ENCODE results near the gene MAP2K7.

MAP2K7 gene

DNA sequence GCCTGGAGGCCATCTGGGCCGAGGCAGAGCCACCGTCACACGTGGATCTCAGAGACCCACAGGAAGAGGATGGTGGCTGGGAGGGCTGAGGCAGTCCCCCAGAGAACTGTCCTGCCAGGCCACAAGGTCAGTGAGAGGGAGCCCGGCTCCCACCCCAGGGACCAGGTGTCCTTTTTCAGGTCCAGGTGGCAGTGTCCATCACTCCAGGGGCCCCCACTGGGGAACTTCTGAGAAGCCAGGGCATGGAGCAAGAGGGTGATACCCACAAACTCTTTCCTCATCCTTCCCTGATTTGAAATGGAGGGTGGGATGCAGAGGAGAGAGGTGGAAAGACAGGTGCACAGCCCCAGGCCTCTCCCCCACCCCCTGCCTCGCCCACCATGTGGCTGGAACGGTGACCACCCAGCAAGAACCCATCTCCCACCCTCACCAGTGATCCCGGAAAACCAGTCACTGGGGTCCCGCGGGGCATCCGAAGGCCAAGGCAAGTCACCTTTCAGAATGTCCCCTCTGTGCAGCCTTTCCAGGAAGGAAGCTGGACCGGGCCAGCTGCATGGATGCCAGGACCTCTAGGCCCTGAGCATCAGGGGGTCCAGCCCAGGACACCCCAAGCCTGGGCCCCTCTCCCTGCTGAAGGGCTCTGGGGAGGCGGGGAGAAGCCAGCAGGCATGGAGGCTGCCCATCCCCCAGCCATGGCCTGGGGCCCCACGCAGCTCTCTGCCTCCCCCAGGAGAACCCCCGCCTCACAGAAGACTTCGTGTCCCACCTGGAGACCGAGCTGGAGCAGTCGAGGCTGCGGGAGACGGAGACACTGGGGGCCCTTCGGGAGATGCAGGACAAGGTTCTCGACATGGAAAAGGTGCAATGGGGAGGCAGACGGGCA, 43.6 kb upstream of the MAP2K7 start:
- no peak overlapping the region for H3K27ac ChIP-seq
- TF ChIP-seq ZFX (IDR thresholded peaks at IDR 0.05) = no peak
- TF ChIP-seq, protein P1, sequence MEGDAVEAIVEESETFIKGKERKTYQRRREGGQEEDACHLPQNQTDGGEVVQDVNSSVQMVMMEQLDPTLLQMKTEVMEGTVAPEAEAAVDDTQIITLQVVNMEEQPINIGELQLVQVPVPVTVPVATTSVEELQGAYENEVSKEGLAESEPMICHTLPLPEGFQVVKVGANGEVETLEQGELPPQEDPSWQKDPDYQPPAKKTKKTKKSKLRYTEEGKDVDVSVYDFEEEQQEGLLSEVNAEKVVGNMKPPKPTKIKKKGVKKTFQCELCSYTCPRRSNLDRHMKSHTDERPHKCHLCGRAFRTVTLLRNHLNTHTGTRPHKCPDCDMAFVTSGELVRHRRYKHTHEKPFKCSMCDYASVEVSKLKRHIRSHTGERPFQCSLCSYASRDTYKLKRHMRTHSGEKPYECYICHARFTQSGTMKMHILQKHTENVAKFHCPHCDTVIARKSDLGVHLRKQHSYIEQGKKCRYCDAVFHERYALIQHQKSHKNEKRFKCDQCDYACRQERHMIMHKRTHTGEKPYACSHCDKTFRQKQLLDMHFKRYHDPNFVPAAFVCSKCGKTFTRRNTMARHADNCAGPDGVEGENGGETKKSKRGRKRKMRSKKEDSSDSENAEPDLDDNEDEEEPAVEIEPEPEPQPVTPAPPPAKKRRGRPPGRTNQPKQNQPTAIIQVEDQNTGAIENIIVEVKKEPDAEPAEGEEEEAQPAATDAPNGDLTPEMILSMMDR (conservative IDR thresholded peaks at IDR 0.05) = no peak

DNA sequence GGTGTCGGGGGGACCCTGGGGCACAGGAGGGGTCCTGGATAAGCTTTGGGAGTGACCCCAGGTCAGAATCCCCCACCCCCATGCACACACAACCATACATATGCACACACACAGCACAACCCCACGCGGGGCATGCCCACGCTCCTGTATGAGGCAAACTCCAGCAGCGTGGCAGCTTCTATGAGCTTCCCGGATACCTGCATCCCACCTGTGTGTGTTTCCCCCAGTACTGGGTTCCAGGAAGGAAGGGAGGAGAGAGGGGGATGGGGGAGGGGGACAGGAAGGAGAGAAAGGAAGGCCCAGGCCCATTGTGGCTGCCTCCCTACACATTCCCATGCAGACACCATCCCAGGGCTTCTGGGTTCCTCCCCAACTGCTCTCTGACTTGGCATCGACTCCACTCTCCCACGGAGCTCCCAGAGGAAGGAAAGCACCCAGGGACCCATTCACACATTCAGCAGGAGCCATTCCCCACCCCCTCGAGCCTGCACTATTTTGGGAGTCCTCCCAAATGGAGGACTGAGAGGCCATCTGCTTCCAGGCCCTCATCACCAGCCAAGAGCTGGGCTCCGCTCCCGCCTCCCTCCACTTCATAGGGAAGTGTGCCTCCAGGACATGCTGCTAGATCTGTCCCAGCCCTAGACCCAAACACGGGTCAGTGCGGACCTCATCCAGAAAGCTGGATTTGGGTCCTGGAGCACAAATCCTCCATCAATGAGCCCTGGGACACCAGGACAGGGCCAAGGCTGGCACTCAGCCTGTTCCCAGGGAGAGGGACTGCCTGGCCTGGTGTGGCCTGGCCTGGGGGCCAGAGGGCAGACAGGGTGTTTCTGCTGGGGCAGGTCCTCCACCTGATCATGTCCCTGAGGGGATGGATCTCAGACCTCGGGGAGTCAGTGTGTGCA, 42.7 kb upstream of the MAP2K7 start:
- H3K27ac ChIP-seq = no peak overlapping the region
- TF ChIP-seq ZFX (IDR thresholded peaks at IDR 0.05) = no peak
- TF ChIP-seq, protein P1 (conservative IDR thresholded peaks at IDR 0.05) = no peak

DNA sequence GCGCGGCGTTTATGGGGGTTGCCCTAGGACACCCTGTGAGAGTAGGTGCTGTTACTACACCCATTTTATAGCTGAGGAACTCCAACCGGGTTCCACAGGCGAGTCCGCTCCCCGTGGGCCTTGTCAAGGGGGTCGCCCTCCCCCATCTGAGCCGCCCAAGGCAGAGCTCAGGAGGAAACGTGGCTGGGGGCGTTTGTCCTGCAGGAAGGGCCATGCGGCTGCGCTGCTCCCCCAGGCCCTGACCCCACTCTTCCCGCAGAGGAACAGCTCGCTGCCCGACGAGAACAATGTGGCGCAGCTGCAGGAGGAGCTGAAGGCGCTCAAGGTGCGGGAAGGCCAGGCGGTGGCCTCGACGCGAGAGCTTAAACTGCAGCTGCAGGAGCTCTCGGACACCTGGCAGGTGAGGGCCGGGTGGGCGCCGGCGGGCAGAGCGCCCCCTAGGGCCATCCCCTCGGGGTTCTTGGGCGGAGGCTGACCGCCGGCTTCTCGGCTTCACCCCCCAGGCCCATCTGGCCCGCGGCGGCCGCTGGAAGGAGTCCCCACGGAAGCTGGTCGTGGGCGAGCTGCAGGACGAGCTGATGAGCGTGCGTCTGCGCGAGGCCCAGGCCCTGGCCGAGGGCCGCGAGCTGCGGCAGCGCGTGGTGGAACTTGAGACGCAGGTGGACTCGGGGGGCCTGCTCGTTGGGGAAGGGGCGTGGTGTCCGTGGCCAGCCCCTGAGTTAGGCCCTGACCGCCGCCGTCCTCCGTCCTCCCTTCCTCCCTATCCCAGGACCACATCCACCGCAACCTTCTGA, 41.9 kb upstream of the MAP2K7 start:
- TF ChIP-seq, protein P1 (conservative IDR thresholded peaks at IDR 0.05) = no peak
- TF ChIP-seq ZFX (IDR thresholded peaks at IDR 0.05) = no peak
- H3K27ac ChIP-seq = no peak overlapping the region

DNA sequence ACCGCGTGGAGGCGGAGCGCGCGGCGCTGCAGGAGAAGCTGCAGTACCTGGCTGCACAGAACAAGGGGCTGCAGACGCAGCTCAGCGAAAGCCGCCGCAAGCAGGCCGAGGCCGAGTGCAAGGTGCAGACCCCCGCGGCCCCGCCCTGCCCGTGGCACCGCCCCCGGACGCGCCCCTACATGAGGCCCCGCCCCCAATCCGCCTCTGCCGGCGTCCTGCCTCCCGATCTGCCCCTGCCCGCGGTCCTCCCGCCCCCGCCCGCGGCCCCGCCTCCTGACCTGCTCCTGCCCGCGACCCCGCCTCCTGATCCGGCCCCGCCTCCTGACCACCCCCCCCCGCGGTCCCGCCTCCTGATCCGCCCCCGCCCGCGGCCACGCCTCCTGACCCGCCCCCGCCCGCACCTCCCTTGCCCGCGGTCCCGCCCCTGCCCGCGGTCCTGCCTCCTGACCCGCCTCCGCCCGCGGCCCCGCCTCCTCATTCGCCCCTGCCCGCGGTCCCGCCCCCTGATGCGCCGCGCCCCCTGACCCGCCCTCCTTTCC, 41.2 kb upstream of the MAP2K7 start:
- TF ChIP-seq, protein P1 (conservative IDR thresholded peaks at IDR 0.05) = no peak
- TF ChIP-seq ZFX (IDR thresholded peaks at IDR 0.05) = no peak
- no peak overlapping the region for H3K27ac ChIP-seq

DNA sequence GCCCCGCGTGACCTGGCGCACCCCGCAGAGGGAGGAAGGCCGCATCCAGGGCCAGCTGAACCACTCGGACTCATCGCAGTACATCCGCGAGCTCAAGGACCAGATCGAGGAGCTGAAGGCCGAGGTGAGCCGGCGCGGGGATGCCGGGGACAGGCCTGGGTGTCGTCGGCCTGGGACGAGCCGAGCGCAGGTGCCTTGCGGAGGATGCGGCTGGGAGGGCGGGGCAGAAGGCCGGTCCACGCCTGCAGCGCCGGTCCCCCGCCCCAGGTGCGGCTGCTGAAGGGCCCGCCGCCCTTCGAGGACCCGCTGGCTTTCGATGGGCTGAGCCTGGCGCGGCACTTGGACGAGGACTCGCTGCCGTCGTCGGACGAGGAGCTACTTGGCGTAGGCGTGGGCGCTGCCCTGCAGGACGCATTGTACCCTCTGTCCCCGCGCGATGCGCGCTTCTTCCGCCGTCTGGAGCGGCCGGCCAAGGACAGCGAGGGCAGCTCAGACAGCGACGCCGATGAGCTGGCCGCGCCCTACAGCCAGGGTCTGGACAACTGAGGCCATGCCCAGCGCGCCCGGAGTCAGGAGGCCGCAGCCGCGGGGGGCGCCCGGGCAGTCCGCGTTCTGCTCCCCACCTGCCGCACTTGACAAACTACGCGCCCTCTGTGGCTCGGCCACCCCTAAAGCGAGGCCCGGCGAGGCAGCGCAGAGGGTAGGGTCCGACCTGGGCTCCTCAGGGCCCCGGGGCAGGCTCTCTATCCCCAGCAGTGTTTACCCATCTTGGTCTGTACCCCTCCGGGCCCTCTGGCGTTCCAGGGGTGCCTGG, 40.3 kb upstream of the MAP2K7 start:
- TF ChIP-seq, protein P1 (conservative IDR thresholded peaks at IDR 0.05) = no peak
- no peak for TF ChIP-seq ZFX (IDR thresholded peaks at IDR 0.05)
- H3K27ac ChIP-seq = no peak overlapping the region

DNA sequence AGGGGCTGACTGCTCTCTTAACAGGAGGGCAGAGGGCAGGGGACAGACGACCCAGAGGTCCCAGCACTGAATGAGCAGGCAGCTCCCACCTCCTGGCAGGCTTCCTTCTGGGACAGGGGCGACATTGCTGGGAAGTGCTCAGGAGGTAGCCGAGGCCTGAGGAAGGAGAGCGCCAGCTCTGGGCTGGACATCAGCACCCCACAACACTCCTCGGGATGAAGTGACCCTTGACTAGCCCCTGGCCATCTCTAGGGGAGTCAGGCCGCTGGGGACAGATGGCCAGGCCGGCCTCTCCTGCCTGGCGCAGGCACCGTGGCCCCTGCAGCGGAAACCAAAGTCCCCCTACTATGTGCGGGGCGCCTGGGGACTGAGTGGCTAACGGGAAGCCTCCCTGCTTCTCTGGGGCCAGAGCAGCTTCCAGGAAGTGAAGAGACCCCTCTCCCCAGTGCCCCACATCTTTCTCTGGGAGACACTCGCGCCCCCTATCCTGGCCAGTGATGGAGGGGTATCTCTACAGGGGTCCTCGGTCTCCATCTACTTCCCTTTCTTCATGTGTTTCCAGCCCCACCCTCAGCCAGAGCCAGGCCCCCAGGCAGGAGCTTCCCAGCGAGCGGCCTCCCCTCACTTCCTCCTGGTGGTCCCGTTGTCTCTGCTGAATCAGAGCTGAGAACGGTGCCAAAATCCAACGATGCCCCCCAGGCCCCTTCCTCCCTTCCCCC, 39.5 kb upstream of the MAP2K7 start:
- no peak for TF ChIP-seq ZFX (IDR thresholded peaks at IDR 0.05)
- TF ChIP-seq, protein P1 (conservative IDR thresholded peaks at IDR 0.05) = no peak
- no peak overlapping the region for H3K27ac ChIP-seq
